Bronchial epithelial cell (primary cell): Measurements from ENCODE around the gene SHC1. TPM values are rescaled to one million over a fixed set of nuclear protein-coding genes. Genes with fewer than 3 reads are reported as not detected.
A peak's percentile ranks its signal among the peaks of the same experiment; 100 is the strongest.

Experiments used
- DNase-seq: peaks from one replicate; pipeline ENCODE4 v3.0.0-alpha.2; 2010; ENCODE audit warnings: low read depth
- FAIRE-seq: peaks from 2 replicates; lab custom pipeline; 2011; peaks lifted over from hg19 to GRCh38; lab: Jason Lieb, UNC
- H3K27me3 ChIP-seq: 2 replicates; pipeline ENCODE4 v1.5.1; 2011; ENCODE audit warnings: low read length; ENCODE audit not compliant: control insufficient read depth, insufficient read depth
- H3K36me3 ChIP-seq: 2 replicates; pipeline ENCODE4 v1.5.1; 2011; ENCODE audit warnings: low read length; ENCODE audit not compliant: control insufficient read depth, insufficient read depth
- H3K4me3 ChIP-seq: 2 replicates; pipeline ENCODE4 v1.5.1; 2011; ENCODE audit warnings: mild to moderate bottlenecking, low read depth, low read length, control low read depth
- CTCF ChIP-seq: IDR thresholded peaks from 2 replicates; pipeline ENCODE4 v1.5.1; 2011; ENCODE audit warnings: mild to moderate bottlenecking, moderate library complexity, low read length, control low read depth, inconsistent platforms; ENCODE audit not compliant: insufficient read depth, severe bottlenecking
- total RNA-seq: library from RNA; depleted of rRNA; stranded (reverse); fragments of >200 nt; gene quantifications from 2 replicates; pipeline ENCODE4 v1.2.1, GENCODE V29; 2014

SHC1 gene
- total RNA-seq, 1 donor from 2014 or later = 216 TPM

- Histone ChIP-seq H3K4me3 (peak overlapping the region; percentile 96), H3K27me3 (no peaks in the 10 kb centered on the region), H3K36me3 (peaks cover 11% of the 10 kb centered on the region)
- DNase-seq (no peak), FAIRE-seq (no peak)
- no peak for TF ChIP-seq CTCF
These were observed 30.8 kb upstream of the SHC1 start for GRCh38 chr1:155001425-155001674.

GRCh38 chr1:155000726-155001424 is 30.3 kb upstream of the SHC1 start:
- DNase-seq (peak; percentile 80), FAIRE-seq (no peak)
- Histone ChIP-seq H3K36me3 (peaks cover 8% of the 10 kb centered on the region), H3K27me3 (no peaks in the 10 kb centered on the region), H3K4me3 (peak overlapping the region; percentile 96)
- TF ChIP-seq CTCF = peak; percentile 10

- H3K4me3 ChIP-seq = peak overlapping the region; percentile 96
- no peaks in the 10 kb centered on the region for H3K27me3 ChIP-seq
- DNase-seq = no peak
- peaks cover 6% of the 10 kb centered on the region for H3K36me3 ChIP-seq
- no peak for FAIRE-seq
- TF ChIP-seq CTCF = no peak
These were observed 29.8 kb upstream of the SHC1 start for GRCh38 chr1:155000411-155000725.

- DNase-seq (no peak), FAIRE-seq (no peak)
- H3K27me3 ChIP-seq = no peaks in the 10 kb centered on the region
- no peak for TF ChIP-seq CTCF
- H3K4me3 ChIP-seq = peak overlapping the region; percentile 96
- peaks cover 5% of the 10 kb centered on the region for H3K36me3 ChIP-seq
These were observed 29.2 kb upstream of the SHC1 start for GRCh38 chr1:154999571-155000410.

GRCh38 chr1:154998818-154999570 is 28.4 kb upstream of the SHC1 start:
- H3K36me3 ChIP-seq = peaks cover 3% of the 10 kb centered on the region
- DNase-seq = peak; percentile 43
- no peak overlapping the region for H3K4me3 ChIP-seq
- TF ChIP-seq CTCF = peak; percentile 91
- H3K27me3 ChIP-seq = no peaks in the 10 kb centered on the region
- no peak for FAIRE-seq
